K562 (cell line): ENCODE data around the gene ITPRIPL2. TPM values are rescaled to one million over a fixed set of nuclear protein-coding genes. Genes with fewer than 3 reads are reported as not detected.

Experiments
- FIP1L1 ChIP-seq: fragments of 200-400 bp; formaldehyde crosslinking; IDR thresholded peaks from 2 replicates; pipeline ENCODE4 v1.6.1; 2018; ENCODE audit warnings: mild to moderate bottlenecking, low read depth, low read length; ENCODE audit not compliant: poor library complexity, severe bottlenecking
- MAFF ChIP-seq: IDR thresholded peaks from 2 replicates; pipeline ENCODE4 v1.6.1; 2012; ENCODE audit warnings: low read length, improper control_type of control experiment
- PCBP2 ChIP-seq: fragments of 200-400 bp; formaldehyde crosslinking; IDR thresholded peaks from 2 replicates; pipeline ENCODE4 v1.6.1; 2018; ENCODE audit warnings: low read length, low read depth, mild to moderate bottlenecking, moderate library complexity; ENCODE audit not compliant: poor library complexity, severe bottlenecking
- POLR2A ChIP-seq: fragments of 450-650 bp; conservative IDR thresholded peaks from 2 replicates; pipeline ENCODE4 v1.6.1; 2016
- POLR2AphosphoS2 ChIP-seq: IDR thresholded peaks from 2 replicates; pipeline ENCODE4 v1.6.1; 2012; ENCODE audit warnings: low read length, improper control_type of control experiment
- POLR2B ChIP-seq: fragments of 450-650 bp; IDR thresholded peaks from 2 replicates; pipeline ENCODE4 v1.6.1; 2018; ENCODE audit warnings: low read depth; ENCODE audit not compliant: partially characterized antibody
- RAD21 ChIP-seq, 2 experiments: fragments of 250-450 bp in 1 of 2; fragments of 450-650 bp in 1 of 2; sonication (Bioruptor Pico) in 1 of 2; formaldehyde crosslinking in 1 of 2; IDR thresholded peaks in 1 of 2; conservative IDR thresholded peaks in 1 of 2; 2 replicates each; pipeline versions ENCODE4 v1.4.0 to v1.8.0; 2020 to 2022; ENCODE audit warnings: mild to moderate bottlenecking in 2 of 2, moderate library complexity in 1 of 2
- RBFOX2 ChIP-seq: fragments of 200-400 bp; formaldehyde crosslinking; IDR thresholded peaks from 2 replicates; pipeline ENCODE4 v1.6.1; 2017; ENCODE audit warnings: low read depth, mild to moderate bottlenecking, low read length, moderate library complexity
- RBM14 ChIP-seq: fragments of 200-400 bp; formaldehyde crosslinking; IDR thresholded peaks from 2 replicates; pipeline ENCODE4 v1.6.1; 2018; ENCODE audit warnings: low read depth, mild to moderate bottlenecking, low read length, moderate library complexity, borderline replicate concordance; ENCODE audit not compliant: insufficient read depth
- RFX1 ChIP-seq: fragments of 450-650 bp; IDR thresholded peaks from 2 replicates; pipeline ENCODE4 v1.6.1; 2016; ENCODE audit warnings: mild to moderate bottlenecking, moderate library complexity
- ZNF184 ChIP-seq: sonication (generic); formaldehyde crosslinking; IDR thresholded peaks from 2 replicates; pipeline ENCODE4 v1.5.0; 2020; ENCODE audit warnings: missing genetic modification reagents
- ZNF217 ChIP-seq: sonication (generic); formaldehyde crosslinking; IDR thresholded peaks from 2 replicates; pipeline ENCODE4 v1.8.0; 2022; ENCODE audit warnings: mild to moderate bottlenecking, missing genetic modification reagents
- ZSCAN29 ChIP-seq: fragments of 450-650 bp; IDR thresholded peaks from 2 replicates; pipeline ENCODE4 v1.6.1; 2017
- polyA plus RNA-seq, 8 experiments: library from polyadenylated mRNA; depleted of rRNA in 4 of 8; stranded (reverse) in 5 of 8; unstranded in 3 of 8; fragments of >200 nt; fragmentation: Nextera tagmentation in 2 of 8; fragmentation: Illumina TruSeq in 1 of 8; extraction: Ambion mirVana in 2 of 8; extraction: Trizol in 1 of 8; gene quantifications; 2 replicates each; pipeline versions ENCODE4 v1.2.1 to v1.2.3, GENCODE V29; 2011 to 2014; ENCODE audit warnings: inconsistent platforms in 1 of 8, missing spikeins in 1 of 8
- total RNA-seq, 7 experiments: library from RNA; depleted of rRNA in 6 of 7; stranded (reverse); fragments of >200 nt in 6 of 7; fragmentation: Illumina TruSeq in 2 of 7; extraction: Trizol in 2 of 7; gene quantifications; 2 replicates each; pipeline versions ENCODE4 v1.2.1 to v1.2.3, GENCODE V29; 2011 to 2021; ENCODE audit warnings: low replicate concordance in 1 of 7
- TF ChIP-seq, protein P1 (sequence below): sonication (generic); formaldehyde crosslinking; IDR thresholded peaks from 2 replicates; pipeline ENCODE4 v1.8.1; 2023; ENCODE audit warnings: mild to moderate bottlenecking, missing genetic modification reagents
- TF ChIP-seq, protein P2 (sequence below), 2 experiments: fragments of 450-650 bp in 1 of 2; sonication (generic) in 1 of 2; formaldehyde crosslinking in 1 of 2; IDR thresholded peaks; 2 replicates each; pipeline versions ENCODE4 v1.7.1 to v1.9.0; 2016 to 2022; ENCODE audit warnings: inconsistent platforms in 1 of 2, mild to moderate bottlenecking in 1 of 2, missing genetic modification reagents in 1 of 2
- TF ChIP-seq, protein P3 (sequence below): fragments of 250-450 bp; sonication (Bioruptor Pico); IDR thresholded peaks from 2 replicates; pipeline ENCODE4 v1.5.0; 2021

Gene ITPRIPL2
- total and polyA plus RNA-seq, 9 of the 15 experiments (the other 6 are each of a cell fraction or from before 2014, with no cell fraction given), result 0.04 to 2.2 (median 0.58) TPM

DNA sequence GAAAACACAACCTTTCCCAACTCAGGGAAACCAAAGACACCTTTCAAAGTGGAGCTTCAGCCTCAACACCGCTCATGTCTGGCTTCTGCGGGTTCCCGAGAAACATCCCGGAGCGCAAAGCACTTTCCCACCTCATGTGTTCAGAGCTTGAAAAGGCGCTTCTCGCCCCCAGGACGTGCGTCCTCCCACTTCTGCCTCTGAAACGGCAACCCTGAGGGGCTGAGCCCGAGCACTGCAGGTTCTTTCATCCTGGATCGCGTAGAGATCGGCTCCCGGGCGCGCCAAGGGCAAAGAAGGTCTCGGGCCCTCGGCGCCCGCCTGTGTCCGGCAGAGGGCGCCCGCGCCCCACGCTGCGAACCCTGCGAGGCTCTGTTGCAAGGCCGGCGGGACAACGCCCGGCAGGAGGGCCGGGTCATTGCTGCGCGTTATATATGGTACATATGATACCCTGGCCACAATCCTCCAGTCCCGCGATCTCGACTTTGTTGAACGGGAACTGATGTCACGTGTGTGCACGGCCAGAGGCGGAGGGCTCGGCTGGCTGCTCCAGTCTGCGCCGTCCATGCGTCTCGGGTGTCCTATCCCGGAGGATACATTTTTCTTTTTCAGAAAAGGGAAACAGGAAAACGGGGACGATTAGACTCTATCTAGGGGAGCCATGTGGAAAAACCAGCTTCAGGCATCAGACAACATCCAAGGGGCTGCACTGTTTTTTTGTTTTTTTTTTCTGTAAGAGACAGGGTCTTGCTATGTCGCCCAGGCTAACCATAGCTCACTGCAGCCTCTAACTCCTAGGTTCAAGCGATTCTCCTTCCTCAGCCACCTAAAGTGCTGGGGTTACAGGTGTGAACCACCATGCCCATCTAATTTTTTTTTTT is 27.2 kb upstream of the ITPRIPL2 start (continued):
- TF ChIP-seq POLR2AphosphoS2 (no peak), ZNF184 (CRISPR knock-in tag) (no peak), FIP1L1 (peak; percentile 75), RBM14 (no peak), ZSCAN29 (no peak), POLR2B (no peak), MAFF (no peak), PCBP2 (no peak), RFX1 (no peak), RAD21 (CRISPR knock-in tag; conservative IDR thresholded peaks at IDR 0.05 in 1 of 2, IDR thresholded peaks at IDR 0.05 in 1 of 2) (peak; percentile 98 to 99), RBFOX2 (peak; percentile 45; the same call in 1 of the 2 replicates), ZNF217 (CRISPR knock-in tag) (no peak), POLR2A (no peak)
- TF ChIP-seq, protein P1, sequence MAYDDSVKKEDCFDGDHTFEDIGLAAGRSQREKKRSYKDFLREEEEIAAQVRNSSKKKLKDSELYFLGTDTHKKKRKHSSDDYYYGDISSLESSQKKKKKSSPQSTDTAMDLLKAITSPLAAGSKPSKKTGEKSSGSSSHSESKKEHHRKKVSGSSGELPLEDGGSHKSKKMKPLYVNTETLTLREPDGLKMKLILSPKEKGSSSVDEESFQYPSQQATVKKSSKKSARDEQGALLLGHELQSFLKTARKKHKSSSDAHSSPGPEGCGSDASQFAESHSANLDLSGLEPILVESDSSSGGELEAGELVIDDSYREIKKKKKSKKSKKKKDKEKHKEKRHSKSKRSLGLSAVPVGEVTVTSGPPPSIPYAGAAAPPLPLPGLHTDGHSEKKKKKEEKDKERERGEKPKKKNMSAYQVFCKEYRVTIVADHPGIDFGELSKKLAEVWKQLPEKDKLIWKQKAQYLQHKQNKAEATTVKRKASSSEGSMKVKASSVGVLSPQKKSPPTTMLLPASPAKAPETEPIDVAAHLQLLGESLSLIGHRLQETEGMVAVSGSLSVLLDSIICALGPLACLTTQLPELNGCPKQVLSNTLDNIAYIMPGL (CRISPR knock-in tag), result peak; percentile 75
- TF ChIP-seq, protein P2, sequence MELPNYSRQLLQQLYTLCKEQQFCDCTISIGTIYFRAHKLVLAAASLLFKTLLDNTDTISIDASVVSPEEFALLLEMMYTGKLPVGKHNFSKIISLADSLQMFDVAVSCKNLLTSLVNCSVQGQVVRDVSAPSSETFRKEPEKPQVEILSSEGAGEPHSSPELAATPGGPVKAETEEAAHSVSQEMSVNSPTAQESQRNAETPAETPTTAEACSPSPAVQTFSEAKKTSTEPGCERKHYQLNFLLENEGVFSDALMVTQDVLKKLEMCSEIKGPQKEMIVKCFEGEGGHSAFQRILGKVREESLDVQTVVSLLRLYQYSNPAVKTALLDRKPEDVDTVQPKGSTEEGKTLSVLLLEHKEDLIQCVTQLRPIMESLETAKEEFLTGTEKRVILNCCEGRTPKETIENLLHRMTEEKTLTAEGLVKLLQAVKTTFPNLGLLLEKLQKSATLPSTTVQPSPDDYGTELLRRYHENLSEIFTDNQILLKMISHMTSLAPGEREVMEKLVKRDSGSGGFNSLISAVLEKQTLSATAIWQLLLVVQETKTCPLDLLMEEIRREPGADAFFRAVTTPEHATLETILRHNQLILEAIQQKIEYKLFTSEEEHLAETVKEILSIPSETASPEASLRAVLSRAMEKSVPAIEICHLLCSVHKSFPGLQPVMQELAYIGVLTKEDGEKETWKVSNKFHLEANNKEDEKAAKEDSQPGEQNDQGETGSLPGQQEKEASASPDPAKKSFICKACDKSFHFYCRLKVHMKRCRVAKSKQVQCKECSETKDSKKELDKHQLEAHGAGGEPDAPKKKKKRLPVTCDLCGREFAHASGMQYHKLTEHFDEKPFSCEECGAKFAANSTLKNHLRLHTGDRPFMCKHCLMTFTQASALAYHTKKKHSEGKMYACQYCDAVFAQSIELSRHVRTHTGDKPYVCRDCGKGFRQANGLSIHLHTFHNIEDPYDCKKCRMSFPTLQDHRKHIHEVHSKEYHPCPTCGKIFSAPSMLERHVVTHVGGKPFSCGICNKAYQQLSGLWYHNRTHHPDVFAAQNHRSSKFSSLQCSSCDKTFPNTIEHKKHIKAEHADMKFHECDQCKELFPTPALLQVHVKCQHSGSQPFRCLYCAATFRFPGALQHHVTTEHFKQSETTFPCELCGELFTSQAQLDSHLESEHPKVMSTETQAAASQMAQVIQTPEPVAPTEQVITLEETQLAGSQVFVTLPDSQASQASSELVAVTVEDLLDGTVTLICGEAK (IDR thresholded peaks at IDR 0.05), result no peak
- TF ChIP-seq, protein P2 (CRISPR knock-in tag; IDR thresholded peaks at IDR 0.05), result no peak
- TF ChIP-seq, protein P3, sequence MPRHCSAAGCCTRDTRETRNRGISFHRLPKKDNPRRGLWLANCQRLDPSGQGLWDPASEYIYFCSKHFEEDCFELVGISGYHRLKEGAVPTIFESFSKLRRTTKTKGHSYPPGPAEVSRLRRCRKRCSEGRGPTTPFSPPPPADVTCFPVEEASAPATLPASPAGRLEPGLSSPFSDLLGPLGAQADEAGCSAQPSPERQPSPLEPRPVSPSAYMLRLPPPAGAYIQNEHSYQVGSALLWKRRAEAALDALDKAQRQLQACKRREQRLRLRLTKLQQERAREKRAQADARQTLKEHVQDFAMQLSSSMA (CRISPR knock-in tag), result no peak
